OCI-LY7 (cell line): Measurements from ENCODE around the gene RORC. TPM values are rescaled to one million over a fixed set of nuclear protein-coding genes. Genes with fewer than 3 reads are reported as not detected.
"Not testable (repeated sequence)": the region's sequence is repeated elsewhere in the genome, so short reads cannot be mapped to it uniquely, and the experiment has no call there.

Source experiments
- BruUV-seq: library from RNA; stranded (reverse); fragments of 400-500 nt; replicated peaks from 2 replicates; lab custom pipeline; 2021; lab: Mats Ljungman, UMichigan
- CTCF ChIA-PET: fragments of 300-600 bp; sonication (Branson Sonifier 250); formaldehyde crosslinking; loops from one replicate; lab custom pipeline; 2022; ENCODE audit warnings: antibody characterized with exemption; ENCODE audit not compliant: unreplicated experiment; lab: Charles Lee
- POLR2A ChIA-PET: fragments of 300-600 bp; sonication (Branson Sonifier 250); formaldehyde crosslinking; loops from one replicate; lab custom pipeline; 2022; ENCODE audit warnings: antibody characterized with exemption; lab: Charles Lee
- DNase-seq: peaks from one replicate; pipeline ENCODE4 v3.0.0-alpha.2; 2015; ENCODE audit warnings: low spot score
- H2AFZ ChIP-seq: fragments of 200-600 bp; sonication (generic), shearing (Covaris generic); 2 replicates; pipeline ENCODE4 v1.6.1; 2014; ENCODE audit warnings: mild to moderate bottlenecking, antibody characterized with exemption, low read length, moderate library complexity
- H3K27ac ChIP-seq: fragments of 200-600 bp; sonication (generic); 2 replicates; pipeline ENCODE4 v1.5.1; 2014; ENCODE audit warnings: mixed run types, low read depth, mild to moderate bottlenecking, moderate library complexity, low read length, inconsistent platforms; ENCODE audit not compliant: poor library complexity, severe bottlenecking
- H3K36me3 ChIP-seq: fragments of 200-600 bp; sonication (generic); 2 replicates; pipeline ENCODE4 v1.6.1; 2014; ENCODE audit warnings: mild to moderate bottlenecking, antibody characterized with exemption, low read length, moderate library complexity, mixed read lengths; ENCODE audit not compliant: insufficient read depth
- H3K4me1 ChIP-seq: fragments of 200-600 bp; sonication (generic); 2 replicates; pipeline ENCODE4 v1.5.1; 2014; ENCODE audit warnings: mild to moderate bottlenecking, low read length; ENCODE audit not compliant: insufficient read depth, poor library complexity, severe bottlenecking
- H3K4me2 ChIP-seq: fragments of 200-600 bp; sonication (generic); 2 replicates; pipeline ENCODE4 v1.6.1; 2014; ENCODE audit warnings: mild to moderate bottlenecking, low read length
- H3K4me3 ChIP-seq: fragments of 200-600 bp; sonication (generic); 2 replicates; pipeline ENCODE4 v1.5.1; 2014; ENCODE audit warnings: mild to moderate bottlenecking, low read depth, low read length; ENCODE audit not compliant: poor library complexity, severe bottlenecking
- H3K79me2 ChIP-seq: fragments of 200-600 bp; sonication (generic); 2 replicates; pipeline ENCODE4 v1.6.1; 2016; ENCODE audit warnings: low read depth, mild to moderate bottlenecking, low read length, moderate library complexity, mixed read lengths; ENCODE audit not compliant: insufficient read depth
- H3K9me2 ChIP-seq: fragments of 200-600 bp; sonication (generic); 2 replicates; pipeline ENCODE4 v1.6.1; 2016; ENCODE audit warnings: mild to moderate bottlenecking, low read length, mixed read lengths; ENCODE audit not compliant: insufficient read depth
- H3K9me3 ChIP-seq: fragments of 200-600 bp; sonication (generic); 2 replicates; pipeline ENCODE4 v1.6.1; 2014; ENCODE audit warnings: mild to moderate bottlenecking, mixed run types, low read length, mixed read lengths
- H4K20me1 ChIP-seq: fragments of 200-600 bp; sonication (generic); 2 replicates; pipeline ENCODE4 v1.6.1; 2014; ENCODE audit warnings: mild to moderate bottlenecking, antibody characterized with exemption, low read length, moderate library complexity, mixed read lengths; ENCODE audit not compliant: insufficient read depth
- CTCF ChIP-seq: fragments of 200-600 bp; sonication (generic); conservative IDR thresholded peaks from 2 replicates; pipeline ENCODE4 v1.5.1; 2014; ENCODE audit warnings: mild to moderate bottlenecking, antibody characterized with exemption, low read length, moderate library complexity, mixed read lengths
- EZH2phosphoT487 ChIP-seq: fragments of 200-600 bp; sonication (generic); IDR thresholded peaks from 2 replicates; pipeline ENCODE4 v1.6.1; 2018; ENCODE audit warnings: low read depth, borderline replicate concordance, mild to moderate bottlenecking, mixed run types, antibody characterized with exemption, low read length, moderate library complexity, mixed read lengths
- intact Hi-C: fragments of 100-400 bp; cut with micrococcal nuclease; formaldehyde crosslinking; loops from one replicate; pipeline ENCODE4 v1.10.0; 2022; ENCODE audit not compliant: unreplicated experiment
- total RNA-seq, 2 experiments: library from RNA; depleted of rRNA in 1 of 2; stranded (reverse); fragments of >200 nt in 1 of 2; shearing (Covaris generic) in 1 of 2; gene quantifications; 2 replicates each; pipeline ENCODE4 v1.2.3, GENCODE V29; 2014 to 2022

RORC gene
- total RNA-seq, 2 experiments from 2014 or later = not detected

- no peak for DNase-seq
- no peaks in the 10 kb centered on the region for H3K36me3 ChIP-seq
- BruUV-seq = no TSS peak
- TF ChIP-seq CTCF (no peak), EZH2phosphoT487 (no peak)
- ChIA-PET CTCF (interaction anchor here (0.6 to 1.2 kb wide), 2 partner anchors 12 to 22 kb away, joined by 4 read pairs; no protein-coding TSS in a partner anchor), POLR2A (interaction anchor here (0.6 to 1.3 kb wide), 2 partner anchors 18 to 326 kb away, joined by 3 to 7 read pairs; no protein-coding TSS in a partner anchor)
- no peak overlapping the region for H3K27ac ChIP-seq
- no peak overlapping the region for H3K4me2 ChIP-seq
- no peak overlapping the region for H2AFZ ChIP-seq
- H3K9me3 ChIP-seq = no peaks in the 10 kb centered on the region
- no peaks in the 10 kb centered on the region for H4K20me1 ChIP-seq
- no peaks in the 10 kb centered on the region for H3K79me2 ChIP-seq
- no peaks in the 10 kb centered on the region for H3K9me2 ChIP-seq
- no peak overlapping the region for H3K4me3 ChIP-seq
- H3K4me1 ChIP-seq = peaks cover 8% of the 10 kb centered on the region
- intact Hi-C loops = no loop called here
These were observed 27.5 kb upstream of the RORC start for GRCh38 chr1:151858886-151859665.

- no peaks in the 10 kb centered on the region for H3K79me2 ChIP-seq
- H3K4me3 ChIP-seq = no peak overlapping the region
- no peak for TF ChIP-seq EZH2phosphoT487
- no TSS peak for BruUV-seq
- H3K27ac ChIP-seq = no peak overlapping the region
- no peaks in the 10 kb centered on the region for H3K9me2 ChIP-seq
- no peak for DNase-seq
- H2AFZ ChIP-seq = no peak overlapping the region
- CTCF ChIA-PET = interaction anchor here (0.6 kb wide), 1 partner anchor 21 kb away, joined by 4 read pairs; no protein-coding TSS in a partner anchor
- H3K4me1 ChIP-seq = peaks cover 8% of the 10 kb centered on the region
- no peaks in the 10 kb centered on the region for H3K36me3 ChIP-seq
- POLR2A ChIA-PET = interaction anchor here (1.3 kb wide), 1 partner anchor 7 kb away, joined by 3 read pairs; no protein-coding TSS in a partner anchor
- H3K4me2 ChIP-seq = no peak overlapping the region
- no peaks in the 10 kb centered on the region for H4K20me1 ChIP-seq
- intact Hi-C loops = no loop called here
- no peaks in the 10 kb centered on the region for H3K9me3 ChIP-seq
These were observed 26.6 kb upstream of the RORC start for GRCh38 chr1:151858030-151858746.

DNA sequence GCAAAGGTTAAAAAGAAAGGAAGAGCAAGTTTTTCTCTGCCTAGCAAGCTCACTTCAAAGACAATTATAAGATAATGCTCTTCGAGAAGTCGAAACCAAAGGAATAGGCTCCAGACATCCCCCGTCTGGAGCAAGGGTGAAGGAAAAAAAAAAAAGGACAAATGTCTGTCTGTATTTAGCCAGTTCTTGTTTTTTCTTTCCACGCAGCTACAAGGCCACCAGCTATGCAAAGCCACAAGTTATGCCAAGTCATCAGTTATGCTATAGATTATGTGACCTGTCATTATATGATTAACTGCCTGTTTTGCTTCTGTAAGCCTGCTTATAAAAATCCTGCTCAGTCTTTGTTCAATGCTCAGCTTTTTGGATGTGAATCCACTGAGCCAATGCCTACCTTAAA is 24.3 kb upstream of the RORC start:
- ChIA-PET POLR2A (no interaction called here), CTCF (no interaction called here)
- DNase-seq = no peak
- H4K20me1 ChIP-seq = no peaks in the 10 kb centered on the region
- H3K27ac ChIP-seq = no peak overlapping the region
- no TSS peak for BruUV-seq
- no peaks in the 10 kb centered on the region for H3K9me2 ChIP-seq
- intact Hi-C loops = no loop called here
- H3K36me3 ChIP-seq = no peaks in the 10 kb centered on the region
- no peak overlapping the region for H3K4me3 ChIP-seq
- no peaks in the 10 kb centered on the region for H3K9me3 ChIP-seq
- H3K4me1 ChIP-seq = peaks cover 8% of the 10 kb centered on the region
- TF ChIP-seq CTCF (no peak), EZH2phosphoT487 (no peak)
- no peak overlapping the region for H3K4me2 ChIP-seq
- no peaks in the 10 kb centered on the region for H3K79me2 ChIP-seq
- H2AFZ ChIP-seq = no peak overlapping the region

DNA sequence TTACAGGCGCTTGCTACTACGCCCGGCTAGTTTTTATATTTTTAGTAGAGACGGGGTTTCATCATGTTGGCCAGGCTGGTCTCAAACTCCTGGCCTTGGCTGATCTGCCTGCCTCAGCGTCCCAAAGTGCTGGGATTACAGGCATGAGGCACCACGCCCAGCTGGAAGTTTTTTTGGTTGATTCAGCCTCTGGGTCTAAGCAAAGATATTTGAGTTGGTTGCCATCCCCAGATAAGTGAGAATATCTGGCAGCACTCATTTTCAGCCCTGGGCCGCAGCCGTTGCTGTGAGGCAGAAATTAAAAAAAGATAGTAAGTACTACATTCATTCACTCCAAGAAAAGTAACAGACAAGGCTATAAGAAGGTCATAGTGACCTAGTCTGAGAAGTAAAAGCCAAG is 23.9 kb upstream of the RORC start:
- CTCF ChIA-PET, POLR2A ChIA-PET, intact Hi-C loops: not testable (repeated sequence)

More for the DNA sequence above, 23.9 kb upstream of the RORC start:
- not testable (repeated sequence) for BruUV-seq, H3K4me2 ChIP-seq, H2AFZ ChIP-seq, H3K79me2 ChIP-seq, H3K4me3 ChIP-seq, H3K9me3 ChIP-seq, H4K20me1 ChIP-seq, H3K4me1 ChIP-seq, H3K9me2 ChIP-seq, H3K27ac ChIP-seq, H3K36me3 ChIP-seq, DNase-seq
